Lung (tissue), 12 donors: ENCODE data around the gene NREP. TPM values are rescaled to one million over a fixed set of nuclear protein-coding genes. Genes with fewer than 3 reads are reported as not detected.
A peak's percentile ranks its signal among the peaks of the same experiment; 100 is the strongest.

Experiments used
- ATAC-seq: fragments of 200-7000 bp; cut with Tn5 transposase; one replicate; pipeline ENCODE4 v1.9.1; 2020; ENCODE audit warnings: moderate number of reproducible peaks; ENCODE audit not compliant: insufficient read depth, low FRiP score
- DNase-seq, 3 donors: peaks; one replicate each; pipeline ENCODE4 v3.0.0-alpha.2; 2013 to 2017
- H3K27ac ChIP-seq, 2 donors: one replicate each; pipeline ENCODE4 v1.5.1; 2013; ENCODE audit warnings: mild to moderate bottlenecking in 2 of 2, moderate library complexity in 2 of 2, control low read depth in 1 of 2, inconsistent platforms in 1 of 2, low read depth in 1 of 2, low read length in 1 of 2
- H3K27me3 ChIP-seq, 3 donors: one replicate each; pipeline ENCODE4 v1.5.1; 2013; ENCODE audit warnings: low read length in 2 of 3; ENCODE audit not compliant: control insufficient read depth in 3 of 3, insufficient read depth in 3 of 3
- H3K36me3 ChIP-seq, 4 donors: one replicate each; pipeline ENCODE4 v1.5.1; 2013; ENCODE audit warnings: low read length in 4 of 4, mild to moderate bottlenecking in 1 of 4, moderate library complexity in 1 of 4; ENCODE audit not compliant: control insufficient read depth in 4 of 4, insufficient read depth in 4 of 4
- H3K4me1 ChIP-seq, 5 donors: one replicate each; pipeline ENCODE4 v1.5.1; 2013; ENCODE audit warnings: low read length in 5 of 5, mild to moderate bottlenecking in 2 of 5, moderate library complexity in 1 of 5; ENCODE audit not compliant: control insufficient read depth in 5 of 5, insufficient read depth in 5 of 5
- H3K4me3 ChIP-seq: one replicate; pipeline ENCODE4 v1.5.1; 2013; ENCODE audit warnings: mild to moderate bottlenecking, control low read depth, moderate library complexity
- H3K9ac ChIP-seq, 2 donors: one replicate each; pipeline ENCODE4 v1.5.1; 2013; ENCODE audit warnings: low read length in 2 of 2, control low read depth in 1 of 2; ENCODE audit not compliant: insufficient read depth in 1 of 2
- H3K9me3 ChIP-seq, 4 donors: one replicate each; pipeline ENCODE4 v1.5.1; 2013; ENCODE audit warnings: low read length in 3 of 4, mild to moderate bottlenecking in 1 of 4, moderate library complexity in 1 of 4; ENCODE audit not compliant: control insufficient read depth in 4 of 4, insufficient read depth in 3 of 4
- CTCF ChIP-seq: IDR thresholded peaks from 2 replicates; pipeline ENCODE4 v1.5.1; 2012; ENCODE audit warnings: mild to moderate bottlenecking; ENCODE audit errors: control extremely low read depth, extremely low read depth
- WGBS, 2 donors: extraction: QIAGEN DNeasy Blood & Tissue Kit; methylation state at CpG; one replicate each; pipeline ENCODE4 v1.1.7; 2013; 5-methylcytosine and 5-hydroxymethylcytosine counted together
- polyA plus RNA-seq, 2 donors: library from polyadenylated mRNA; stranded (reverse); fragments of 200-250 nt; gene quantifications; one replicate each; pipeline ENCODE4 v1.2.1, GENCODE V29; 2013
- total RNA-seq, 2 donors: library from RNA; depleted of rRNA in 1 of 2; stranded (reverse); fragments of >200 nt in 1 of 2; gene quantifications; one replicate each; pipeline ENCODE4 v1.2.1, GENCODE V29; 2014 to 2021
- donor health status: control.
- donor health status: control.
- donor health status: Bipolar disorder and iron deficiency.
- donor health status: healthy.
- donor health status: DM: yes; HTN: yes; CAD: no.

Gene NREP
- total and polyA plus RNA-seq, 4 donors = 10.8 to 326 (median 16.8) TPM

GRCh38 chr5:111753884-111754589 lies 3.0 kb downstream of the NREP start:
- Histone ChIP-seq H3K36me3 (peaks cover 0 to 39% (median 16%) of the 10 kb centered on the region in 4 donors), H3K27ac (peak overlapping the region in 1 of 2 donors; percentile 45), H3K4me1 (peaks cover 0 to 48% (median 26%) of the 10 kb centered on the region in 5 donors), H3K9me3 (no peaks in the 10 kb centered on the region), H3K4me3 (no peak overlapping the region), H3K9ac (peak overlapping the region in 1 of 2 donors; percentile 98), H3K27me3 (no peaks in the 10 kb centered on the region)
- DNase-seq = peak in 2 of 3 donors; percentile 66 to 69
- 58 to 72% methylated on average over 3 of the region's 3 CpGs for WGBS, 2 donors
- no peak for TF ChIP-seq CTCF
- no peak for ATAC-seq

GRCh38 chr5:111752426-111752965 lies 4.5 kb downstream of the NREP start:
- Histone ChIP-seq H3K4me1 (peaks cover 0 to 49% (median 34%) of the 10 kb centered on the region in 5 donors), H3K9ac (no peak overlapping the region), H3K4me3 (no peak overlapping the region), H3K27ac (peak overlapping the region in 1 of 2 donors; percentile 23), H3K36me3 (peaks cover 0 to 46% (median 21%) of the 10 kb centered on the region in 4 donors), H3K27me3 (no peaks in the 10 kb centered on the region), H3K9me3 (no peaks in the 10 kb centered on the region)
- DNase-seq = no peak
- no peak for TF ChIP-seq CTCF
- WGBS, 2 donors = 95% methylated on average over 2 of the region's 2 CpGs
- no peak for ATAC-seq

GRCh38 chr5:111749303-111750026 lies 7.5 kb downstream of the NREP start:
- H3K4me1 ChIP-seq = peaks cover 1 to 72% (median 49%) of the 10 kb centered on the region in 5 donors
- H3K36me3 ChIP-seq = peaks cover 0 to 36% (median 18%) of the 10 kb centered on the region in 4 donors
- TF ChIP-seq CTCF = no peak
- no peak overlapping the region for H3K9ac ChIP-seq
- 78 to 85% methylated on average over 5 of the region's 5 CpGs for WGBS, 2 donors
- no peak for DNase-seq
- no peak for ATAC-seq
- H3K4me3 ChIP-seq = no peak overlapping the region
- peak overlapping the region in 1 of 2 donors; percentile 91 for H3K27ac ChIP-seq
- no peaks in the 10 kb centered on the region for H3K9me3 ChIP-seq
- H3K27me3 ChIP-seq = no peaks in the 10 kb centered on the region
